Mesothelial cell of epicardium (in vitro differentiated cells): Measurements from ENCODE around the gene RAB7B. TPM values are rescaled to one million over a fixed set of nuclear protein-coding genes. Genes with fewer than 3 reads are reported as not detected.
A peak's percentile ranks its signal among the peaks of the same experiment; 100 is the strongest.

Experiments used
- DNase-seq, 2 experiments: peaks; one replicate each; pipeline ENCODE4 v3.0.0; 2021; ENCODE audit warnings: low spot score in 2 of 2; ENCODE audit not compliant: unreplicated experiment in 2 of 2
- H3K27ac Mint-ChIP-seq: 2 replicates; pipeline ENCODE4 v1.8.0; 2021; ENCODE audit warnings: mixed read lengths
- H3K27me3 Mint-ChIP-seq: 2 replicates; pipeline ENCODE4 v1.8.0; 2021; ENCODE audit warnings: low read depth, mixed read lengths
- H3K36me3 Mint-ChIP-seq: 2 replicates; pipeline ENCODE4 v1.8.0; 2021; ENCODE audit warnings: mixed read lengths
- H3K4me1 Mint-ChIP-seq: 2 replicates; pipeline ENCODE4 v1.8.0; 2021; ENCODE audit warnings: mixed read lengths
- H3K4me3 Mint-ChIP-seq: 2 replicates; pipeline ENCODE4 v1.8.0; 2021; ENCODE audit warnings: mild to moderate bottlenecking, moderate library complexity, mixed read lengths
- H3K9me3 Mint-ChIP-seq: 2 replicates; pipeline ENCODE4 v1.8.0; 2021; ENCODE audit warnings: mixed read lengths
- CTCF ChIP-seq: fragments of 200-600 bp; sonication (generic); IDR thresholded peaks from one replicate; pipeline ENCODE4 v1.5.0; 2021; ENCODE audit warnings: antibody characterized with exemption; ENCODE audit not compliant: unreplicated experiment
- total RNA-seq: library from RNA; stranded (reverse); gene quantifications from 3 replicates; pipeline ENCODE4 v1.2.1, GENCODE V29; 2021

The RAB7B gene
- total RNA-seq, 1 donor from 2014 or later, result 1.5 TPM

GRCh38 chr1:206030191-206030590 lies 27.0 kb upstream of the RAB7B start:
- DNase-seq, result no peak
- Mint-ChIP-seq H3K27me3 (peaks cover 30% of the 10 kb centered on the region), H3K9me3 (peaks cover 17% of the 10 kb centered on the region), H3K27ac (no peak overlapping the region), H3K36me3 (no peaks in the 10 kb centered on the region), H3K4me3 (no peak overlapping the region), H3K4me1 (peaks cover 10% of the 10 kb centered on the region)
- no peak for TF ChIP-seq CTCF

- TF ChIP-seq CTCF, result no peak
- H3K9me3 Mint-ChIP-seq, result peaks cover 17% of the 10 kb centered on the region
- peaks cover 10% of the 10 kb centered on the region for H3K4me1 Mint-ChIP-seq
- no peak overlapping the region for H3K4me3 Mint-ChIP-seq
- H3K27ac Mint-ChIP-seq, result no peak overlapping the region
- peak in 1 of 2 experiments; percentile 36 for DNase-seq
- peaks cover 24% of the 10 kb centered on the region for H3K27me3 Mint-ChIP-seq
- H3K36me3 Mint-ChIP-seq, result no peaks in the 10 kb centered on the region
Measured at GRCh38 chr1:206029484-206029883, 26.3 kb upstream of the RAB7B start.

- peak in 1 of 2 experiments; percentile 3 for DNase-seq
- H3K36me3 Mint-ChIP-seq, result no peaks in the 10 kb centered on the region
- H3K9me3 Mint-ChIP-seq, result peaks cover 14% of the 10 kb centered on the region
- H3K27ac Mint-ChIP-seq, result no peak overlapping the region
- no peak for TF ChIP-seq CTCF
- H3K27me3 Mint-ChIP-seq, result peaks cover 22% of the 10 kb centered on the region
- H3K4me3 Mint-ChIP-seq, result no peak overlapping the region
- no peaks in the 10 kb centered on the region for H3K4me1 Mint-ChIP-seq
Measured at GRCh38 chr1:206025283-206025820, 22.2 kb upstream of the RAB7B start.

GRCh38 chr1:206023695-206024094 lies 20.5 kb upstream of the RAB7B start, which contains the start of gene CTSE:
CTSE (minus strand) TSS chr1:206023895; CDS start chr1:206023791, 104 bp downstream.
- H3K36me3 Mint-ChIP-seq, result no peaks in the 10 kb centered on the region
- peak in 1 of 2 experiments; percentile 10 for DNase-seq
- TF ChIP-seq CTCF, result no peak
- H3K4me3 Mint-ChIP-seq, result no peak within 1 kb of the TSS
- H3K27me3 Mint-ChIP-seq, result peaks cover 16% of the 10 kb centered on the region
- H3K4me1 Mint-ChIP-seq, result no peaks in the 10 kb centered on the region
- H3K27ac Mint-ChIP-seq, result no peak within 1 kb of the TSS
- H3K9me3 Mint-ChIP-seq, result peaks cover 14% of the 10 kb centered on the region

- peaks cover 11% of the 10 kb centered on the region for H3K27me3 Mint-ChIP-seq
- TF ChIP-seq CTCF, result no peak
- peak in 1 of 2 experiments; percentile 25 for DNase-seq
- H3K9me3 Mint-ChIP-seq, result peaks cover 16% of the 10 kb centered on the region
- no peak overlapping the region for H3K4me3 Mint-ChIP-seq
- no peak overlapping the region for H3K27ac Mint-ChIP-seq
- H3K4me1 Mint-ChIP-seq, result no peaks in the 10 kb centered on the region
- no peaks in the 10 kb centered on the region for H3K36me3 Mint-ChIP-seq
Measured at GRCh38 chr1:206022766-206023165, 19.6 kb upstream of the RAB7B start.
